SJCRH30 (cell line): Measurements from ENCODE around the gene TUBB1. TPM values are rescaled to one million over a fixed set of nuclear protein-coding genes. Genes with fewer than 3 reads are reported as not detected.
"Not testable (repeated sequence)": the region's sequence is repeated elsewhere in the genome, so short reads cannot be mapped to it uniquely, and the experiment has no call there.

Source experiments
- DNase-seq, 2 experiments: peaks; one replicate each; pipeline ENCODE4 v3.0.0-alpha.2; 2015 to 2020
- H3K27ac ChIP-seq: fragments of 250-450 bp; sonication (Bioruptor Pico); 2 replicates; pipeline ENCODE4 v1.5.1; 2020; ENCODE audit warnings: mild to moderate bottlenecking, moderate library complexity
- H3K27me3 ChIP-seq: fragments of 250-450 bp; sonication (Bioruptor Pico); 2 replicates; pipeline ENCODE4 v1.5.1; 2020; ENCODE audit warnings: mild to moderate bottlenecking, moderate library complexity
- H3K36me3 ChIP-seq: fragments of 250-450 bp; sonication (Bioruptor Pico); 2 replicates; pipeline ENCODE4 v1.5.1; 2020; ENCODE audit warnings: mild to moderate bottlenecking, moderate library complexity
- H3K4me1 ChIP-seq: fragments of 250-450 bp; sonication (Bioruptor Pico); 2 replicates; pipeline ENCODE4 v1.5.1; 2020; ENCODE audit warnings: mild to moderate bottlenecking, moderate library complexity
- H3K4me3 ChIP-seq: fragments of 250-450 bp; sonication (Bioruptor Pico); 2 replicates; pipeline ENCODE4 v1.5.1; 2020; ENCODE audit warnings: mild to moderate bottlenecking, moderate library complexity
- H3K9me3 ChIP-seq: fragments of 250-450 bp; sonication (Bioruptor Pico); replicated peaks from 2 replicates; pipeline ENCODE4 v1.5.1; 2020; ENCODE audit warnings: mild to moderate bottlenecking, moderate library complexity
- total RNA-seq: library from RNA; depleted of rRNA; stranded (reverse); fragments of >200 nt; shearing (Covaris generic); gene quantifications from 2 replicates; pipeline ENCODE4 v1.2.3, GENCODE V29; 2014

TUBB1 gene
- total RNA-seq, 1 experiment from 2014 or later, result not detected

DNA sequence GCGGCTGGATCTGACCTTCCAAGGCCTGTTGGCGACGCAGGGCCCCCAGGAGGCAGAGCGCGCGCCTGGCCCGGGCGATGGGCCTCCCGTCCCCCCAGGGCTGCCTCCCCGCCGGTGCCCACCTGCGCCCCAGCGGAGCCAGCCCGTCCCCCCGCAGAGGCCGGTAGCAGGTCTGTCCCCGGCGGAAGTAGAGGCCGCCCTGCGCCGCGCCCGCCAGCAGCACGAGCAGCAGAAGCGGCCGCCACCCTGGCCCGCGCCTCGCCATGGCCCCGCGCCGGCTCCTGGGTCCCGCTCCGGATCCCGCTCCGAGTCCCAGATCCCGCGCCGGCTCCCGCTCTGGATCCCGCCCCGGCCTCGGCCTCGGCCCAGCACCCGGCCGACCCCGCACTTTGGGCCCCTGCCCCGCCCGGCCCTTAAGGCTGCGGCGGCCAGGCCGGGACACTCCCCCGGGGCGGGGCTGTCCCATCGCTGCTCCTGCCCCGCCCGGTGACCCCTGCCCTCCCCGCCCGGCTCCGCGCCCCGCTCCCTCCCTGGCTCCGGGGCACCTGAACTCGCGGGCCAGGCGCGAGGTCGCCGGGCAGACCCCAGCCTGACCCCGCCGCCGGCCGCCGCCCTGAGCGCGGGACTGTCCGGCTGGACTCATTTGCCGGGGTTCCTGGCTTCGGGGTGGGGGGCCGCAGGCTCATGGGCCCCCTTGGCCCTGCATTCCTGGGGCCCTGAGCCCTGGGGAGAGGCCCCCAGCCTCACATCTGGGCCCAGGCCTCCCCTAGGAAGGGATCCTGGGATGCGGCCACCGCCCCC lies 12.2 kb upstream of the TUBB1 start, which contains the start of gene CTSZ:
CTSZ (minus strand) TSS at position 391 of the 801 bp plus-strand sequence; CDS start at position 265, 126 bp downstream.
- H3K27ac ChIP-seq, result no peak within 1 kb of the TSS

DNA sequence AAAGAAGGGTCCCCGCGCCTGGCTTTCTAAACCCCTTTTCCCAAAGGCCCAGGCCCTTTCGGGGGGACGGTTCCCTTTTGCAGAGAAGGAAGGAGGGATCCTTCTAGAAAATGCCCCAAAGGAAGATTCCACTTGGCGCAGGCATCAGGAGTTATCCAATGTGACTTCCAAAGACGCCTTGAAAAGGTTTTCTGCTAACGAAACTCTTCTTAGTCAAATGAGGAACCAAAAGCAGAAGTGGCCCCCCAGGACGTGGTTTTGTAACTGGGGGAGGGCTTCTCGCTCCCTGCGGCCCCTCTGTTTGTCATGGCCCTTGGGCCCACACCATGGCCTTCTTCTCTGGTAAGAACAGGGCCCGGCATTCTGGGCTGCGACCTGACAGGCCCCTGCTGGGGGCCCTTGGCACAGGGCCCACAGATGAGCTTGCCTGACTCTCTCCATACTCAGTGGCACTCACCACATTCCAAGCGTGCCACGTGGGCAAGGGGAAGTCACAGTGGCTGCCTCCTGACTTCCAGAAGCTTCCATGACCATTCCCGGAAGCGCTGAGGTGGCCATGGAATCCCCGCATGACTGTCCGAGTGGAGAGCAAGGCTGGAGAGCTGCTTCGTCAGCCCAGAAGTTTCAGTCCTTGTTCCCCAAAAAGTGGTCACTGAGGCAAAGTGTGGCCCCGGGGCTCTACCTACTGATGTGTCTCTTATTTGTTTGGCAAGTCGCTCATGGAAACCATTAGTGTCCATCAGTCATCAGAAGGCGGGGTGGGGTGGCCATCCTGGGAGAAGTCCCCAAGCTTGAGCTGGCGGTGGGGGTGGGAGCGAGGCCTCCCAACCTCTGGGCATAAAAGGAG lies 11.3 kb upstream of the TUBB1 start:
- Histone ChIP-seq H3K9me3 (no peaks in the 10 kb centered on the region), H3K4me3 (no peak overlapping the region), H3K4me1 (peaks cover 30% of the 10 kb centered on the region), H3K27me3 (no peaks in the 10 kb centered on the region), H3K36me3 (no peaks in the 10 kb centered on the region), H3K27ac (no peak overlapping the region)
- no peak for DNase-seq

More for the DNA sequence above, 12.2 kb upstream of the TUBB1 start, which contains the start of gene CTSZ:
- Histone ChIP-seq H3K36me3 (no peaks in the 10 kb centered on the region), H3K9me3 (no peaks in the 10 kb centered on the region), H3K4me3 (no peak within 1 kb of the TSS), H3K27me3 (no peaks in the 10 kb centered on the region), H3K4me1 (peaks cover 30% of the 10 kb centered on the region)
- DNase-seq, result no peak

DNA sequence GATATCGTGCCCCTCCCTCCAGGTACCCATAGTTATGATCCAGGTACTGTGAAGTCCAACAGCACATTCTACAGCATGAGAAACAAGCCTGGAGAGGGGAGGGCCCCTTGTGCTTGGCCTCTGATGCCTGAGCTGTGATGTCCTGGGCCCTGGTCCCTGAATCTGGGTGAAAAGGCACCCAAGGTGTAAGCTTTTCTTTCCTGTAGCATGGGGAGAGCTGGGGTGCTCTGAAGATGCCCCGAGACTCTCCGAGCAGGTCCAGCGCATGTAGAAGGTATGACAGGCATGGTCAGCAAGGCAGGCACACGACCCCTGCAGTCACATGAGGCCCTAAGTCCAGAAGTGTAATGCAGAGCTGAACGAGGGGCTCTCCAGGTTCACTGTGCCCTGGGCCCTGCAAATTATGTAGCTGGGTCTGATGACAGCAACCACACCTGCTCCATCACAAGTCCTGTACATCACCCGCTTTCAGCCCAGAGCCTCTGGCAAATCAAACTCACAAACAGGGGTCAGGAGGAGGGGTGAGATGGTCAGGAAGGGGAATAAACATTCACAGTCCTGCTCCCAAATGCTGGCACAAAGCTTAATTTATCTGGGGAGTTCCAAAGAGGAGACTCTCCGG lies 10.4 kb upstream of the TUBB1 start:
- Histone ChIP-seq H3K36me3 (no peaks in the 10 kb centered on the region), H3K4me1 (peaks cover 30% of the 10 kb centered on the region), H3K4me3 (no peak overlapping the region), H3K27me3 (no peaks in the 10 kb centered on the region), H3K9me3 (no peaks in the 10 kb centered on the region), H3K27ac (no peak overlapping the region)
- no peak for DNase-seq

DNA sequence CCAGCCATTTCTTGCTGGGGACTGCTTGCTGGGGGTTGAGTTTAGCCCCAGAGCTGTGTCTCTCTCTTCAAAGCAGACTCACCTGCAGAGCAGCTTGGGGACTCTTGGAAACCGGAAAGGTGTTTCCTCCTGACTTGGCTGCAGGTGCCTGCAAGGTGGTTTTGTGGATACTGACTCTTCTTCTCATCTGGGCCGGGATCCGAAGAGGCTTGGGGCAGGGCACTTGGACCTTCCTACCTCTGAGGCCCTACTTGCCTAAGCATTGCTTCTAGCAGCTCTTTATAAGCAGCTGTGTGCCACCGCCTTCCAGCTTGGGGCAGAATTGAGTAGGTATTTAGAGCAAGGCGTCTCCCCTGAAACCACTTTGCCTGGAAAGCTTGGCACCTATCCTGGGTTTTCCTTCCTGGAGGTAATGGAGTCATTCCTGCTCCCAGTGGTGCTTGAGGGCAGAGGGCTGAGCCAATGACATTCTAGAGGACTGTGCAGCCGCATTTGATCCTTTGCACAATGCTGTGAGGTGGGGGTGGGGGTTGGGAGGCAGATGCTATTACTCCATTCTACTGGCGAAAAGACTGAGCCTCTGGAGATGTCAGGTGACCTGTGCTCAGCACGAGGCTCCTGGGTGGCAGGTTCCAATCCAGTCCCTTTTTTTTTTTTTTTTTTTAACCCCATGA lies 8.8 kb upstream of the TUBB1 start:
- Histone ChIP-seq H3K36me3 (no peaks in the 10 kb centered on the region), H3K4me1 (peaks cover 21% of the 10 kb centered on the region), H3K27me3 (no peaks in the 10 kb centered on the region), H3K27ac (peak overlapping the region; percentile 69), H3K9me3 (no peaks in the 10 kb centered on the region), H3K4me3 (no peak overlapping the region)
- peak in 1 of 2 experiments; percentile 56 for DNase-seq

DNA sequence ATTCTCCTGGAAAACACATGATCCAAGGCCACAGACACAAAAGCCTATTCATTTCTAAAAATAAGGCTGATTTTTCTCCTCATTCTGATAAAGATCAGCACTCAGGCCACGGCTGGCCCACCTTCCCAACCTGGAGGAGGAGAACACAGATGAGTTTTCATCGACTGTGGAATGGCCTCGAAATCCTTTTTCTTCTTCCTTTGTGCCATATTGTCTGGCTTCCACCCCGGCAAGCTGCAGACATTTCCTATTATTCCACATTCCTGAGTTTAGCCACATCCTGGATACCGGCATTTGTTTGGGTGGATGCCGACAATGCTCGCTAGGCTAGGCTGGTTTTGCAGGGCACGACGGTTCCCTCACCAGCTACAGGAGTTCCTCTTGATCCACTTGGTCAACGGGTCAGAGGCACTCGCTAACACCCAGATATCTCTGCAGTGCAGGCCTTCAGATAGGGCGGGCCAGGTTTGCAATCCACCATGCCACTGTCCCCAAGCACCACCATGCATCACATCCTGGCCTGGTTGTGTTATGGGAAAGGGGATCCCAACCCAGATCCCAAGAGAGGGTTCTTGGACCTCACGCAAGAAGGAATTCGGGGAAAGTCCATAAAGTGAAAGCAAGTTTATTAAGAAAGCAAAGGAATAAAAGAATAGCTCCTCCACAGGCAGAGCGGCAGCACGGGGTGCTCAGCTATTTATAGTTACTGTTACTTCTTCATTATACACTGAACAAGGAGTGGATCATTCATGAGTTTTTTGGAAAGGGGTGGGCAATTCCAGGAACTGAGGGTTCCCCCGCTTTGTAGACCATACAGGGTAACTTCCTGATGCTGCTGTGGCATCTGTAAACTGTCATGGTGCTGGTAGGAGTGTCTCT lies 8.0 kb upstream of the TUBB1 start:
- H3K36me3 ChIP-seq, result no peaks in the 10 kb centered on the region
- H3K27ac ChIP-seq, result peak overlapping the region; percentile 69
- no peaks in the 10 kb centered on the region for H3K27me3 ChIP-seq
- no peaks in the 10 kb centered on the region for H3K9me3 ChIP-seq
- peaks cover 18% of the 10 kb centered on the region for H3K4me1 ChIP-seq
- no peak overlapping the region for H3K4me3 ChIP-seq
- DNase-seq, result peak; percentile 80 to 82

DNA sequence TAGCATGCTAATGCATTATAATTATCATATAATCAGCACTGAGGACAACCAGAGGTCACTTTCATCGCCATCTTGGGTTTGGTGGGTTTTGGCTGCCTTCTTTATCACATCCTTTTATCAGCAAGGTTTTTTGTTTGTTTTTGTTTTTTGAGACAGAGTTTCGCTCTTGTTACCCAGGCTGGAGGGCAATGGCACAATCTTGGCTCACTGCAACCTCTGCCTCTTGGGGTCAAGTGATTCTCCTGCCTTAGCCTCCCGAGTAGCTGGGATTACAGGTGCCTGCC lies 7.4 kb upstream of the TUBB1 start:
- not testable (repeated sequence) for H3K4me3 ChIP-seq, H3K27ac ChIP-seq, H3K9me3 ChIP-seq, H3K27me3 ChIP-seq, H3K36me3 ChIP-seq, DNase-seq
- peaks cover 18% of the 10 kb centered on the region for H3K4me1 ChIP-seq

DNA sequence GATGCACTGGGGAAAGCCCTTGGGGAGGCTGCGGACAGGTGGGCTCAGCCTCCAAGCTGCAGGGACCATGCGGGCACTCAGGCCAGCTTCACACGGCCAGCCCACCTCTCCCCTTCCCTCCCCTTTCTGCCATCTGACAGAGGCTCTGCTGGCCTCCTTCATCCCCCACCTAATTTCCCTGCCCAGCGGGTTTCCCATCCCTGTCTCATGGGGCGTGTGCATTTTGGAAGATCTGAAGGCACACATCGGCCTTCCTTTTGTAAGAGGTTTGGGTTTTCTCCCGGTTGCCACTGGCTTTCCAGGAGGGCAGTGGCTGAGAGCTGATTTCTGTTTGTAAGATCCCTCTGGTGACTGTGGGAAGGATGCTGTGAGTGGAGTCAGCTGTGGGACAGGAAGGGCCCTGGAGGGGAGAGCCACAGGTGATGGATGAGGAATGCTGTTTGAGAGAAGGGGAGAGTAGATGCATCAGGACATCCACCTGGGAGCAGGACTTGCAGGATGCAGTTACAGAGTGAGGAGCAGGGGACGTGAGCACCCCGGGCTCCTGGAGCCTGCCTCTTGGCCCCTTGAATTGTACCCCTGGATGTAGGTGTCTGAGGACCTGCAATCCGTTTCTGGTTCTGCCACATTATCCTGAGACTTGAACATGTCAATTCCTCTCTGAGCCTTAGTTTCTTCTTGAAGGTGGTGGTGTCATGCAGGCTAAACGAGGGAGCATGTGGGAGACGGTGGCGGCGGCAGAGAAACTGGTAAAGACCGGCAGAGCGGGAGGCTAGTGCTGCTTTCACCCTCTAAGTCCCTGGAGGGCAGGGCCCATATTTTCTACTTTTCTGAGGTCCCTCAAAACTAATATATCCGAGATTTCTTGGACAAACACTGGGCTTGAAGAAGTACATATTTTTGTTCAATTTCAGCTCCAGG lies 5.9 kb upstream of the TUBB1 start:
- Histone ChIP-seq H3K4me3 (no peak overlapping the region), H3K9me3 (no peaks in the 10 kb centered on the region), H3K27ac (no peak overlapping the region), H3K27me3 (no peaks in the 10 kb centered on the region), H3K4me1 (peaks cover 18% of the 10 kb centered on the region), H3K36me3 (no peaks in the 10 kb centered on the region)
- peak in 1 of 2 experiments; percentile 3 for DNase-seq

DNA sequence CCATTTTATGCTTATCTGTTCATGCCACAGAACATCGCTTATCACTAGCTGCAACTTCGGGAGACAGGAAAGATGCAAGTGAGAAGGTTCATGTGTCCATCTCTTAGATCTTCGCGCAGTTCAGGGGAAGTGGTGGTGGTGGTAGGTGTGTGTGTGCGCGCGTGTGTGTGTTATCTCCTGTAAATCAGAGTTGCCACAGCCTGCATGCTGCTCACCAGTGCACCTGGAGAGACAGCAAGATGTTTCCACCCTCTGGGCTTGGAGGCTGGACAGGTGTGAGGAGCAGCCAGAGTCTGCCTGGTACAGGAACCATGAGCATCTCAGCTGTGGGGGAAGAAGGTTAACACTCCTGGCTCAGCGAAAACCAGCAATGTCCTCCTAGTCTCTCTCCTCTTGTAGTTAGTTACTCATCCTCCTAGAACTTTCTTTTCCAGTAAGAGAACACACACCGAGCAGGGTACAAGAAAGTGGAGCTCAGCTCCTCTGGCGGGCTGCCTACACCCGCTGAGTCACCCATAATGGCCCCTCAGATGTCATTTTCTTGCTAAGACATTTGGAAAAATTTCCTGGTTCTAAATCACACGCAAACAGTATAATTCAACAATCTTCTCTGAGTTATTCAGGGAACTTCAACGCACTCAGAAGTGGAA lies 5.1 kb upstream of the TUBB1 start:
- Histone ChIP-seq H3K4me3 (no peak overlapping the region), H3K27me3 (no peaks in the 10 kb centered on the region), H3K9me3 (no peaks in the 10 kb centered on the region), H3K27ac (no peak overlapping the region), H3K36me3 (no peaks in the 10 kb centered on the region), H3K4me1 (peaks cover 18% of the 10 kb centered on the region)
- peak in 1 of 2 experiments; percentile 1 for DNase-seq

DNA sequence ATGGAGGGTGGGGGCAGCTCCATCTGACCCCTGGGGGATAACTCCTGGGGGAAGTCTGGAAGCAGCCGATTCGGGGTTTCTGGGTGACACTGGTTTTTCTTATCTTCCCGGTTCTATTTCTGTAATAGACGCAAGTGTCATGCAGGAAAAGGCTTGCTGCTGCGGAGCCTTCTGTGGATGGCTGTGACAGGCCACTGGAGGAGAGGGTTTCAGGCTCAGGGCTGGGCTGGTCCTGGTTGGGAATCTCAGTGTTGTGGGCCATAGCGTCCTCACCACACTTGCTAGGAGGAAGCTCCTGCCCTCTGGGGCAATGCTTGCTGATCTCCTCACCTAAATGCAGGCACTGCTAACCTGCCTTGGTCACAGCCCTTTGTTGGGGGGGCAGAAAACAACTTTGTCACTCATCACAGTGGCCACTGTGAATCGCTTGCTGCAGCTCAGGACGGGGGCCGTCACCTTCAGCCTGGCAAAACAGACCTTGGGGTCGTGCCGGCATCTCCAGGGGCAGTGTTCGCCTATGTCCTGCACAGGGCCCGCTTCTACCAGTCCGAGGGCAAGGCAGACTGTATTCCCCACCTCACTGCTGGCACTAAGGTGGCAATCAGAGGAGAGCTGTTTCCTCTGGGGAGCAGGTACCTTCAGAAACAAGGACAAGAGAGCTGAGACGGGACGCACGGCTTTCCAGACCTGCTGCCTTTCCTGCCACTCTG lies 4.4 kb upstream of the TUBB1 start:
- peak in 1 of 2 experiments; percentile 3 for DNase-seq
- H3K4me1 ChIP-seq, result peaks cover 18% of the 10 kb centered on the region
- no peak overlapping the region for H3K27ac ChIP-seq
- H3K4me3 ChIP-seq, result no peak overlapping the region
- no peaks in the 10 kb centered on the region for H3K36me3 ChIP-seq
- H3K27me3 ChIP-seq, result no peaks in the 10 kb centered on the region
- H3K9me3 ChIP-seq, result no peaks in the 10 kb centered on the region

DNA sequence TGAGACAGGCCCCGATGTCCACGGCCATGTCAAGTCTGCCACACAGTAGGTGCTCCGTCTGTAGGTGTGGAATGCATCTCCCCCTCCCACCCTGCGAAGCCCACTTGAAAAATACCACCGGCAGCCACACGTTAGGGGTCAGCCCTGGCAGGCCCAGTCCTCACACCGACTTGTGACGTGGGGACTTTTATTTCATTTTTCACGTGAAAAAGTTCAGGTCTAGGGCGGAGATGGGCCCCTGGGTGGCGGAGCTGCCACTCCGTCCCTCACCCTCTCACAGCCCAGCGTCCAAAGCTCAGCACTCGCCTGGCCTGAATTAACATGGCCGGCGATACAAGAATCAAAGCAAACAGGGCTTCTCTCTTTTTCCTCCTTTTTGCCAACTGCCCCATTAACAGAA lies 3.8 kb upstream of the TUBB1 start:
- Histone ChIP-seq H3K9me3 (no peaks in the 10 kb centered on the region), H3K27ac (no peak overlapping the region), H3K4me1 (peaks cover 14% of the 10 kb centered on the region), H3K36me3 (no peaks in the 10 kb centered on the region), H3K27me3 (no peaks in the 10 kb centered on the region), H3K4me3 (no peak overlapping the region)
- DNase-seq, result peak in 1 of 2 experiments; percentile 1

DNA sequence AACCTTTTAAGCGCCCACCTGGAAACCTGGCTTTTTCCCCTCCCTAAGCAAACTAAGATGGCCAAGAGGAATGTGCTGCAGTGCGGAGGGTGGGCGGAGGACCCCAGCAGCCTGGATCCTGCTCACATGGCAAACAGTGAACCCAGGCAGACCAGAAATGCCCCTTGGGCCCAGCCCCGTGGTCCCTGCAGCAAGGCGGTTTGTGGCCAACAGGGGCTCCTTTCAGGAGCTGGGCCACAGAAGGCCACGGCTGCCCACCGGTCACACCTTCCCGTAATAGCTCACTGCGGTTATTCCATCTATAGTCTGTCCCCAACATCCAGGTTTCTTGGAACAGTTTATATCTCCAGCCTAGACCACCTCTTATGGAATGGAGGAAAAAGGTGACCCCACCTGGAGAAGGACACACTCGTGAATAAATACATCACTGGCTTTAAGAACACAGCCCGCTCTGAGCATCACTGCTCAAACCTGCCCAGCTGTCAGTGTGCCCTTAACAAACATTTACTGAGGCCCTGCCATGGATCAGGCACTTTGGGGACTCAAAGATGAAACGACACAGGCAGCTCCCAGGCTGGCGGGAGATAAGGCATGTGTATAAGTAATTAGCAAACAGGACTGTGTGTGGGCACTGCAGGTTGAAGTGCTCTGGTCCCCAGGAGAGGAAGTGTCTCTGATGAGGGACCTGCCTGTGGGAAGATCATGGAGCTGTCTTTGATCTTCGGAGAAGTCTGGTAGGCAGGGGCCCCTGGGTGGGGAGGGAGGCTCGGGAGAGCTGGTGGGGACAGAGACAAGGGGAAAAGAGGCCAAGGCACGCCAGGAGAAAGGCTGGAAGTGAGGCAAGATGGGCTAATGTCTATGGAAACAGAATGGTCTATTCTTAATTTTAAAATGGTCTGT lies 3.2 kb upstream of the TUBB1 start:
- Histone ChIP-seq H3K4me3 (no peak overlapping the region), H3K36me3 (no peaks in the 10 kb centered on the region), H3K4me1 (peaks cover 8% of the 10 kb centered on the region), H3K27ac (no peak overlapping the region), H3K27me3 (no peaks in the 10 kb centered on the region), H3K9me3 (no peaks in the 10 kb centered on the region)
- peak in 1 of 2 experiments; percentile 2 for DNase-seq
